Stimulated activated CD8-positive, alpha-beta memory T cell treated with anti-CD3 and anti-CD28 coated beads, Interleukin-4, amount 100 ng/mL, for 4 hours (primary cell): ENCODE measurements around the gene DNAH9.

Experiments used
- DNase-seq, 2 donors: peaks; one replicate each; pipeline ENCODE4 v3.0.0-alpha.2; 2020; ENCODE audit warnings: low read depth in 2 of 2, low spot score in 1 of 2

The DNAH9 gene

DNA sequence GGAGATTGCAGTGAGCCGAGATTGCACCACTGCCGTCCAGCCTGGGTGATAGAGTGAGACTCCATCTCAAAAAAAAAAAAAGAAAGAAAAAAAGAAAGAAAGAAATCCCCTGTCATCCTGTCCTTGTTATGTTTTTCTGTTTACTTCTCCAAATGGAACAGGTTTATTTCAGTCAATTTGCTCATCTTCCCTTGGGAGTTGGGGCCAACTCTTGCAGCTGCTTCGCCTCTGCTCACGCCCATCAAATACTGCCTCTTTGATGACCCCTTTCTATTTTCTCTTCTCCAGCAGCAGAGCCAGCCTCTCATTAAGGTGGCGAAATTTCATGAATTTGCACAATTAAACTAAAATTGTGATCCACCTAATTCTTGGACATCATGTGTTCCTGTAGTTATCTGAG is 225.6 kb downstream of the DNAH9 start:
- no peak for DNase-seq

DNA sequence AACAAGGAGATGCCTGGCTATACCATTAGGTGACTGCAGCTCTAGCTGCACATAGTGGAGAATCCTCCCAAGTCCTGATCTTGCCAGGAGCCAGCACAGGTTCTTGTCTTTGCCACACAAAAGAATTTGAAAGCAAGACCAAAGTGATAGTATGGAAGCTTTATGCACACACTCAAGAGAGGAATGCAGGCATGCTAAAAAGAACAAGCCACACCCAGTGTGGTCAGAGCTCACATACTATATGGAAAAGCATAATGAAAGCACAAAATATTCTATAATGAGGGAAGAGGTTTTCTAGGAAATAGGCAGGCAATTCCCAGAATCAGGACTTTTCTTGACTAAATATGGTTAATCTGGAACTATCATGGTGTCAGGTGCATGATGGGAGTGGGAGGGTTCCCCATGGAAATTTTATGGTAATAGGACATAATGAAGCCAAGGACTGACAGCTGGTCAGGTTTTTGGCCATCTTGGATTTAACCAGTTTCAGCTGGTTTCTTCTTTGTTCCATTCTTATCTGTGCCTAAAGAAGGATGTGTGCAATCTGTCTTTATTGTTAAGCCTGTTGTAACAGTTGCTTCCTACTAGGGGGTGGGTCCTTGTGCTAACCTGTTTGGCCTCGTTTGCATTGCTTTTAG is 227.4 kb downstream of the DNAH9 start:
- DNase-seq, result no peak

DNA sequence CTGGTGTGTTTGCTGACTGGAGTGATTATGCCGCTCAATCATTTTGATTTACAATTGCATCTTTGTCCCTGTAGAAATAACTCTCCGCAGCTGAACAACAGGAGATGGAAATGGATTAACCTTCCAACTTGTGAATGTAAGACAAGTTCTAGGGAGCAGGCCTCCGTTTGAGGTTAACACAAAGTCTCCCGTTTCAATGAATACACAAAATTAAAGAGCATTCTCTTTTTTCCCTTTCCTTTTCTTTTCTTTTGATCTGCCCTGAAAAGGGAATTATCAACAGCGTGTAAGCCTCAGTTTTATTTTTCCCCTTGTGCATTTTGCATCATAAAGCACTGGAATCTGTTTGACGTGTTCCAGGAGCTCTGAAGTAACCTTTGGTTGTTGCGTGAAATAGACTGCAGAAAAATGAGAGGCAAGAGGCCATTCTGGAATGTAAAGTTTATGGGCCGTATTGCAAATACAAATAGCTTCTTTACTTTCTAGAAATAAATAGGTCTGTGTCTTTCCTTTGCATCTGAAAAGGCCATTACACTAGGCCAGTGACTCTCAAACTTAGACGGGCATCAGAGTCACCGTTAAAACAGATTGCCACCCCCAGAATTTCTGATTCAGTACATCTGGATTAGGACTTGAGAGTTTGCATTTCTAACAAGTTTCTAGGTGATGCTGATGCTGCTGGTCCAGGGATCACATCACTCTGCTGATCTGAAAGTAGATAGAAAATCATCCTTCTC is 234.3 kb downstream of the DNAH9 start:
- DNase-seq, result no peak

DNA sequence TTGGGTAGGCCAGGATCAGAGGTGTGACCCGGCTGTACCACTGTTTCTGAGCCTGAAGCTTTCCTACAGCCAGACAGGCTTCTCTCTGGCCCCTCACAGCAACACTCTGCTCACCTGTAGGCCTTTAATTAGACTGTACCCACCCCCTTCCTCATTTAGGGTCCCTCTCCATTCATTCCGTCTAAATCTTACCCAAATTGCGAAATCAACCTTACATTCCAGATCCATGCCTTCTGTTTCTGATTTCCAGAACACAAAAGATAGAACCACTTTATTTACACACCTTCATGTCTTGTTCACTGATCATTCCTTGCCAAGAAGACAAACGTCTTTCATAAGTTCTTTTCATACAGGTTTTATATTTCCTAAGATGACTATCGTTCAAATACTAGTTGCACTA is 238.2 kb downstream of the DNAH9 start:
- DNase-seq, result no peak

DNA sequence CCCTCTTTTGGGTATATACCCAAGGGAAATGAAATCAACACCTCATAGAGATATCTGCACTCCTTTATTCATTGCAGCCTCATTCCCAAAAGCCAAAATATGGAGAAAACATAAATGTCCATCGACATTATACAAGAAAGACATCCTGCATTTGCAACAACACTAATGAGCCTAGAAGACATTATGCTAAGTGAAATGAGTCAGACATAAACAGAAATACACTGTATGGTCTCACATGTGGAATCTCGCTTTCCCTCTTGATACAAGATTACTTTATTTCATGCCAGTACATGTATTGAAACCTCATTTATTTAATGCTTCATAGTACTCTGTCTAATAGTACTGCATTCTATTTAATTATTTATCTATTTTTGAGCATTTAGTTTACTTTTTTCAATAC is 241.8 kb downstream of the DNAH9 start:
- DNase-seq, result no peak

DNA sequence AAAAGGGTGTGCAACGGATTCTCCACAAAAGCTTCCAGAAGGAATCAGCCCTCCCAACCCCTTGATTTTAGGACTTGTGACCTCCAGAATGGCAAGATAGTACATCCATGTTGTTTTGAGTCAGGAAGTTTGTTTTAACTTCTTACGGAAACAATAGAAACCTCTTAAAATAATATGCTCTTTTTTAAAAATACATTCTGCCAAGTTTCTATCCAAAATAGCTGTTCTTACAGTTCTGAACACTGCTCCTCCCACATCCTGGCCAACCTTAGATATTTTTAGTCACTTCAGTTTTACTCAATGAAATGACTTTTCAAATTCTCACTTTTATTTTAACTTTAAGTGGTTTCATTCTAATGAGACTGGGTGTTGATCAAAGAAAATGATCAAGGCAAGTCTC is 242.6 kb downstream of the DNAH9 start:
- DNase-seq, result no peak

DNA sequence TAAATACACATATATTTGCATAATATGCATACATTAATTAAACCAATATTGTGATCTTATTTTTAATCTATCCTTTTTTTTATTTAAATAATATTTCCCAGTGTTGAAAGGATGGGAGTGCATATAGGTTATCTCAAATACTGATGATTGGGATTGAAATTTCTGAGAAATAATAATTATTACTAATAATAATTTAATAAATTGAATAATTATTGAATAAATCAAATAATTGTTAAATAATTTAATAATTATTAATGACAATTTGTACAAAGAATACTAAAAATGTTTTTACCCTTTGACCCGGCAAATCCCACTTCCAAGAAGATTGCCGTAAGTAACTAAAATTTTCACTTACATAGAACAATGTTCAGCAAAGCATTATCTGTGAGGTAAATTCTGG is 250.1 kb downstream of the DNAH9 start:
- DNase-seq, result no peak

DNA sequence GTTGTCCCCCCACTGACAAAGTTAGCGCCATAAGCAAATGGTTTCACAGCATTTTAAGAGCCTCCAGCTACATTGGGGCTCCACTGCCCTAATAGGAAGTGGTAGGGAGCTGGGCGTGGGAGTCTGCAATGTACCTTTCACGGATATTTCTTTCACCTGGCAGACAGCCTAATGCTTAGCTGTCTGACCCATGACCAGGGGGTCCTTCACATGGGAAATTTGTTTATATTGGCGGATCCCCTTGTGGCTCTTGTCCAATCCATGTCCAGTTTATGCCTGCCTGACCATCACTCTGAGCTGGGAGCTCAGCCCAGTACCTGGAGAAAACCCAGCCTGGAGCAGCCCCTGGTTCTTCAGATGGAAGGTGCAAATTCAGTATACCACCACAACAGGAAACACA is 254.0 kb downstream of the DNAH9 start:
- no peak for DNase-seq

DNA sequence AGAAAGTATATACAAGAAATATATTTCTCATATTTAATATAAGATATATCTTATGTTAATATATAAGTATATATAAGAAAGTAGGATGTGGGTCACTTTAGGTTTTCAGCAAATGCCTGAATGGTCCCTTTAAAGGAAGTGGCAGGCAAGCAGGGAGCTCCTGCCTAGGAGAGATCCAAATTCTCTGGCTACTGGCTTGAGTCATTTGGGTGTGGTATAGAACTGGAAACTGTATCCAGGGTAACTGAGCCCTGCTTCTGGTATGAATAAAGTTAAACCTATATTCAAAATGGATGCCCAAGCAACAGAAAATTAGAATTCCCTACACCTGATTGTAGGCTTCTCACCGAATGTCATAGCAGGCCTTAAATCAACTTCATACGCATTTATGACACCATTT is 254.6 kb downstream of the DNAH9 start:
- DNase-seq, result no peak

DNA sequence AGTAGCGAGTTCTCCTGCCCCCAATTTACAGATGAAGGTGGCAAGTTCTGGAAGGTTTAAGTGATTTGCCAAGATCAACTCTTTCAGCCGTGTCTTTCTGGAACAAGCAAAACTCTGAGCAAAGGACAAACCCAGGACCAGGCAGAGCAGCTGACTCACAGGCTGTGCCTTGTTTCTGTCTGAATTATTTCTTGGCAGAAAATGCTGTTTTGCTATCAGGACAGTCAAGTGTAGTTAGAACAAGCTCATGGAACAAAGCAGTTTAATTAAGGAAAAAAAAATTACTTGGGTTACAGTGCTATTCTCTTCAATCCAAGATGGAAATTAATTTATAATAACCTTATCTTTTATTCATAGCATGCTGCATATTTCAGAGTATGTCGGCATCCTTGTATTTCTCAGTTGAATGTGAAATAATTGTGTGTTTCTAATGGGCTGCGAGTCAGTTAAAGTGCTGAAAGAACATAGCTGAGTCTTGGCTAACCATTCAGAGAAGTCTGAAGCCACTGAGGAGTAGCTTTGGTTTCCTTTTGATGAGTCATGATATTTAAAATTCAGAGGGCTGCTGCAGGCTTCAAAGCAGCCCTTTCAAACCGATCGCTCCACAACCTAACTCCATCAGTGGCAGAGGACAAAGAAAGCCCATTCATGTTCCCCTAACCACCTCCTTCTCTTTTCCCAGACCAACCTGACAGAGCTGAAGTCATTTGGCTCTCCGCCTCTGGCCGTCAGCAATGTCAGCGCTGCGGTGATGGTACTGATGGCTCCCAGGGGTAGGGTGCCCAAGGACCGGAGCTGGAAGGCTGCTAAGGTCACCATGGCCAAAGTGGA is 255.3 kb downstream of the DNAH9 start:
- no peak for DNase-seq

DNA sequence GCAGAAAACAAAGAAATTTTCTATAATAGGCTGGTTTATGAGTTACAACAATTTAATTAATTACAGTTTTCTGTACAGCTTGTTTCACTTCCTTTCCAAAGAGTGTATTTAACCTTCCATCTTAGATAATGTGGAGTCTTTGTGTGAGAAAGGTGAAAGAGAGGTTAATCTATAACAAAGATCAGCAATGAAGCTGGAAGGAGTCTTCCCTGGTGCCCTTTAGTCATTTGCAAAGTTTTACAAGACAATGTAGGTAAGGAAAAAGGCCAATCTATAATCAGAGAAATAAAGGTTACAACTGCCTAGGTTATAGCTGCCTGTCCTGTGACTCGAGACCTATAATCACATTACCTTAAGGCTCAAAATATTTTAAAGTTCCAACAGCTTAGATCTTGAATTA is 257.0 kb downstream of the DNAH9 start:
- DNase-seq, result no peak

DNA sequence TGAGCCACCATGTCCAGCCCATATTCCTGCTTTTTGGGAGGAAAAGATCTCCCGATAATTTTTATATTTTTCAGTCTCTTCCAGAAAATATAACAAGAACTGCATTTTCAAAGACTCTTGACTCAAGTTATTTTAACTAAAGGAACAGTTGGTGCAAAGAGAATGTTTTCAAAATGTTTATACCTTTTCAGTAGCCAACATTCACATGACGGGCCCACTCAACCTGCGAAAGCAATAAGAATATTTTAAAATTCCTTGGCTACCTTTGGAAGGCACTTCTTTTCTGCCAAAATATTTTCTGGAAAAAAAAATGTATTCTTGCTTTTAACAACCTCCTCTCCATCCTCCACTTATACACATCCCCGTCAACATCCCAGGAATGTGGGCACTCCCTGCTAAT is 258.7 kb downstream of the DNAH9 start:
- DNase-seq, result no peak

DNA sequence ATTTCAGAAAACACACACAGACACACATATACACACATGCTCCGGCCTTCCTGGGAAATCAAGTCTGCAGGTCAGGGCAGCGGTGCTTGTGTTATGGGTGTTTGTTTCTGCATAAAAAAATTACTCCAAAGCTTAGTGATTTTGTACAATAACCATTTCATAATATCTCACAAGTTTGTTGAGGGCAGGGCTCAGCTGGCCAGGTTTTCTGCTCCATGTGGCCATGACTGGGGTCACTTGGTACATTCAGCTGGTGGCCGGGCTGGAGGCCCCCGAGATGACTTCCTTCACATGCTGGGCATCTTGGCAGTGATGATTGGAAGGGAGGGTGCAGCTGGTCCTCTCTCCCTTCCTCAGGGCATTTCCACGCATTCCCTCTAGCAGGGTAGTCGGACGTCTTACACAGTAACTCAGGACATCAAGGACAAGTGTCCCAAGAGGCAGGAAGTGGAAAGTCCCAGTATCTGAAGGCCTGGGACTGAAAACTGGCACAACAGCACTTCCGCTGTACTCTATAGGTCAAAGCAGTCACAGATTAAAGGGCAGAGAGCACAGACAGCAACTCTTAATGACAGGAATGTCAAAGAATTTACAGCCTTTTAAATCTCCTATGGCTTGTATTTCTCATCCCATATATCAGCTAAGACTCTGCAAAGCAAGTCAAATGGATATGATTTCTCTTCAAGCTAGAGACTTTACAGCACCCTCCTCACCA is 271.6 kb downstream of the DNAH9 start:
- no peak for DNase-seq

DNA sequence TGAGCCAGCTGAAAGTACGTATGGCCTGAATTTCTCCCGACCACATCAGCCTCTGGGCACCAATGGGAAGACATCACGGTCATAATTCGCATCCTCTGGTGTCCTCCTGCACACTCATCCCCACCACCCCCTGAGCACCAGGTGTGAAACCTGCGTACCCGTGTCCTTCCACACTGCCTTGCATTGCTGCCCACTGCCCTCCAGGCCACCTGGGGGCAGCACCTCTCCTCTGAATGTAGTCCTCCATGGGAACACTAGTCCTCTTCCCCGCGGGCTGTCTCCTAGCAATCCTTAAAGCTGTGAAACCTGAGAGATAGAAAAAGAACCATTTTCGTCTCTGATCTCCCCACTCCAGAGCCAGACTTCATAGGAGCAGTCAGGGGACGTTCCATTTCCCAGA is 273.5 kb downstream of the DNAH9 start:
- DNase-seq, result no peak

DNA sequence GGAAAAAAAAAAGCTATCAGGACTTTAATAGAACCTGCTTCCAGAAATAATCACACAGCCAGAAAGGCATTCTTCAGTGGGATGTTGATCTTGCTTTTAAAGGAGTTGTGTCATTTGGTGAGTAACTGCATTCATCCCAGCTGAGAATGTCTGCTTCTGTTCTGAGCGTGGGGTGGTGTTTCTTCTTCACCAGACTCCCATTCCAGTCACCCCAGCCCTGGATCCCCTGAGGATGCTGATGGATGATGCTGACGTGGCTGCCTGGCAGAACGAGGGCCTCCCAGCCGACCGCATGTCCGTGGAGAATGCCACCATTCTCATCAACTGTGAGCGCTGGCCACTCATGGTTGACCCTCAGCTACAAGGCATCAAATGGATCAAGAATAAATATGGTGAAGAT is 276.5 kb downstream of the DNAH9 start:
- no peak for DNase-seq

DNA sequence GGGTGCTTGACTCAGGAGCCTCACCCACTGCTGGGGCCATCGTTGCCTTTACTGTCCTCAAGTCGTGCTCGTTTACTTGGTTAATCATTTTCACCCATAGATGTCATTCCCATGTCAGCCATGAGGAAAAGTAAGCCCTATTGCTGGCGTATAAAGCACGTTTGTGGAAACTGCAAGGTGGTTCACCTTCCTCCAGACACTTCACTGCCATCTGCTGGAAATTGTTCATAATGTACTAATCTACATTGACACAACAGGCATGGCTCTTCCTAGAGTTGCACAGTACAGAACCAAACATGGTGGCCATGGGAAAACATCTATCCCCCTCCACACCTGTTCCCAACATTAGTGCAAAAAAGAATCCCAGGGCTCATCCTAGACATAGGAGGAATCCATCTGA is 282.4 kb downstream of the DNAH9 start:
- DNase-seq, result no peak

DNA sequence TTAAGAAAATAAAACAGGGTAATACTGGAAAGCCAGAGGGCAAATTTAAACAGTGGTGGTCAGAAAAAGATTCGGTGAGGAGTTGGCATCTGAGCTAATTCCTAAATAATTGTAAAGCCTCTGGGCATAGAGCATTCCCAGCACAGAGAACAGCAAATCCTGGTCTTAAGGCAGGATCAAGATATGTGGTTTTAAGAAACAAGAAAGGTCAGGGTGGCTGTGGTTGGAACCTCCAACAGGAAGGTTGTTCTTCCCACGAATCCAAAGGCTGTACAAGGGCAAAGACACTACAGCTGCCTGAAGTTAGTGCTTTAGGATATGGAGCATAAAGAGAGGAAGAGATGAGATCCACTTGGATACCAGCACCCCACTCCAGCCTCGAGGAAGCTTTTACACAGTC is 284.4 kb downstream of the DNAH9 start:
- DNase-seq, result no peak

DNA sequence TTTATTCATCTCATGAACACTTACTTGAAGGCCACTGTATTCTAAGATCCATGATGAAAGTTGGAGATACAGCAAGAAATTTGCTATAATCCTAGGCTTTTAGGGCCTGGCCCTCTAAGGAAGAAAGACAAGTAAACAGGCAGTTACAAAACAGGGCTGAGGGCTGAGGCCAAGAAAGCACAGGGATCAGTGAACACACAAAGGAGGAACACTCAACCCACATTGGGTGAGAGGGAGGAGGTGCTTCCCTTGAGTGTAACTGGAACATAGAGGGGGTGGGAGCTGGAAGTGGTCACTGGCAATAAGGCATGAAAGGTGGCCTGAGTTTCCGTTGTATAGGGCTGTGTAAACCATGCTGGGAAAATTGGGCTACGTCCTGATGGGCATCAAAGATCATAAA is 286.8 kb downstream of the DNAH9 start:
- no peak for DNase-seq

DNA sequence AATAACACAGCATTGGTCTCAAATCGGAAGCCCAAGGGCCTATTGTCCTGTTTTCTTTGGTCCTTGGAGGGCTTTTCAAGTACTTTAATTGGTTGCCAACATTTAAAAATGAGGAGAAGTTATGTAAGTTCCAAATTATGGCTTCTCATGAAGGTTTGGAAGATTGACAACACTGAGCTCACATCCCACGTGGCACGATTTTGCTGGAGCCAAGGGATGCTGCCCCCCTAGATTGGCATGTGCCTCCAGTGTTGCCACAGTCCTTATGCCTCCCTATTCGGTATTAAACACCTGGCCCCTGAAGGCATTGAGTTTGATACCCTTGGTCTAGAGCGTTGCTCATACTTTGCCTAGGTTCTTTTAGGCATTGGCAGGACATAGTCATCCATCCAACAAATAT is 291.0 kb downstream of the DNAH9 start:
- DNase-seq, result no peak

DNA sequence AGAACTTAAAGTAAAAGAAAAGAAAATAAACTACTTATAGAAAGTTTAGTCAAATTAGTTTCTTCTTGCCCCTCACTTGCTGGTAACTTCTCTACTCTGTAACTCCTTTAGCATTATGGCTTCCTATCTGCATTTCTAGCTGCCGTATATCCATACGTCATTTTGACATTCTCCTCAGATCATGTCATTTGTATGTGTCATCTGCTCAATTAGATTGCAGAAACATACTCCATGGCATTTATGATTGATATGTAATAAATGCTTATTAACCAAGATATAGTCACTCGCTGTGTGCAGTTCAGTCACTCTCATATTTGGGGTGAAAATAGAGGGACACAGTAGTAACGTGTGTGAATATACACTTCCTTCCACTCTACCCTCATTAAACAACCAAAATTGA is 295.6 kb downstream of the DNAH9 start:
- no peak for DNase-seq

DNA sequence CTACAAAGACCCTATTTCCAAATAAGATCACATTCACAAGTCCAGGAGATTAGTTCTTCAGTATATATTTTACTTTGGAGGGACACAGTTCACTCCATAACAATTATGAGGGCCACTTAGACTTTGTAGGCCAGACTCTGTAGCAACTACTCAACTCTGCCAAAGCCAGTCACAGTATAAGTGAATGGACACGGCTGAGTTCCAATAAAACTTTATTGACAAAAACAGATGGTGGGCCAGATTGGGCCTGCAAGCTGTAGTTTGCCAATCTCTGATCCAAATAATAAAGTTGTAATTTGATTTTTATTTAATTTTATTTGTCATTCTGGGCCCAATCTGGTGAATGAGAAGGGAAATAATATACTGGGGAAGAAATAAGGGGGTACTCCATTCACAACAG is 297.9 kb downstream of the DNAH9 start:
- DNase-seq, result no peak
